GM23338 (cell line): ENCODE measurements around the gene OR8K1. TPM values are rescaled to one million over a fixed set of nuclear protein-coding genes. Genes with fewer than 3 reads are reported as not detected.

Source experiments
- ATAC-seq: fragments of 200-7000 bp; cut with Tn5 transposase; 3 replicates; pipeline ENCODE4 v1.9.1; 2020
- DNase-seq: peaks from one replicate; pipeline ENCODE4 v3.0.0-alpha.2; 2015; ENCODE audit warnings: low spot score
- H2AFZ ChIP-seq: fragments of 200-600 bp; sonication (generic); 2 replicates; pipeline ENCODE4 v1.8.0; 2016; ENCODE audit warnings: antibody characterized with exemption, mild to moderate bottlenecking, moderate library complexity
- H3F3A ChIP-seq: fragments of 200-600 bp; sonication (generic); replicated peaks from 2 replicates; pipeline ENCODE4 v1.8.0; 2017; ENCODE audit warnings: antibody characterized with exemption, mixed run types, low read depth
- H3K27ac ChIP-seq: fragments of 200-600 bp; sonication (generic); 2 replicates; pipeline ENCODE4 v1.6.1; 2016; ENCODE audit warnings: low read depth
- H3K27me3 ChIP-seq: fragments of 200-600 bp; sonication (generic); 2 replicates; pipeline ENCODE4 v1.8.0; 2016; ENCODE audit warnings: mild to moderate bottlenecking, mixed run types, moderate library complexity; ENCODE audit not compliant: insufficient read depth
- H3K36me3 ChIP-seq: fragments of 200-600 bp; sonication (generic); 2 replicates; pipeline ENCODE4 v1.8.0; 2016; ENCODE audit warnings: mild to moderate bottlenecking; ENCODE audit not compliant: insufficient read depth
- H3K4me1 ChIP-seq: fragments of 200-600 bp; sonication (generic); 2 replicates; pipeline ENCODE4 v1.8.0; 2016; ENCODE audit warnings: mild to moderate bottlenecking, moderate library complexity; ENCODE audit not compliant: insufficient read depth
- H3K4me2 ChIP-seq: fragments of 200-600 bp; sonication (generic); 2 replicates; pipeline ENCODE4 v1.7.1; 2017; ENCODE audit warnings: mixed run types
- H3K4me3 ChIP-seq: fragments of 200-600 bp; sonication (generic); 2 replicates; pipeline ENCODE4 v1.6.1; 2016; ENCODE audit warnings: mixed run types
- H3K79me2 ChIP-seq: fragments of 200-600 bp; sonication (generic); replicated peaks from 2 replicates; pipeline ENCODE4 v1.8.0; 2017; ENCODE audit warnings: mild to moderate bottlenecking; ENCODE audit not compliant: insufficient read depth
- H3K9me2 ChIP-seq: fragments of 200-600 bp; sonication (generic); 2 replicates; pipeline ENCODE4 v1.8.0; 2017; ENCODE audit not compliant: insufficient read depth
- H4K20me1 ChIP-seq: fragments of 200-600 bp; sonication (generic); replicated peaks from 2 replicates; pipeline ENCODE4 v1.8.0; 2017; ENCODE audit warnings: mild to moderate bottlenecking; ENCODE audit not compliant: insufficient read depth
- H3K27ac Mint-ChIP-seq: 2 replicates; pipeline ENCODE4 v1.8.0; 2020; ENCODE audit warnings: inconsistent platforms, mild to moderate bottlenecking, moderate library complexity, mixed read lengths
- H3K27me3 Mint-ChIP-seq: 3 replicates; pipeline ENCODE4 v1.8.0; 2022; ENCODE audit warnings: low read depth, mild to moderate bottlenecking, moderate library complexity, mixed read lengths, inconsistent platforms; ENCODE audit not compliant: insufficient read depth, poor library complexity
- H3K36me3 Mint-ChIP-seq: 3 replicates; pipeline ENCODE4 v1.8.0; 2021; ENCODE audit warnings: low read depth, mild to moderate bottlenecking, inconsistent platforms, moderate library complexity, mixed read lengths
- H3K4me1 Mint-ChIP-seq: 3 replicates; pipeline ENCODE4 v1.8.0; 2020; ENCODE audit warnings: mild to moderate bottlenecking, inconsistent platforms, mixed read lengths
- H3K4me3 Mint-ChIP-seq: 3 replicates; pipeline ENCODE4 v1.8.0; 2021; ENCODE audit warnings: moderate library complexity, mild to moderate bottlenecking, inconsistent platforms, mixed read lengths
- H3K9me3 Mint-ChIP-seq: 3 replicates; pipeline ENCODE4 v1.8.0; 2020; ENCODE audit warnings: moderate library complexity, mild to moderate bottlenecking, inconsistent platforms, mixed read lengths
- CTCF ChIP-seq, 2 experiments: fragments of 200-600 bp in 1 of 2; sonication (generic) in 1 of 2; conservative IDR thresholded peaks; 2 replicates each; pipeline versions ENCODE4 v1.5.1 to v1.6.1; 2016 to 2017; ENCODE audit warnings: antibody characterized with exemption in 2 of 2, low read depth in 2 of 2, mild to moderate bottlenecking in 2 of 2, moderate library complexity in 1 of 2
- ETS1 ChIP-seq: IDR thresholded peaks from 2 replicates; pipeline ENCODE4 v1.6.1; 2016; ENCODE audit warnings: antibody characterized with exemption
- JUNB ChIP-seq: IDR thresholded peaks from one replicate; pipeline ENCODE4 v1.6.1; 2016; ENCODE audit warnings: antibody characterized with exemption; ENCODE audit not compliant: unreplicated experiment
- STAT1 ChIP-seq: IDR thresholded peaks from one replicate; pipeline ENCODE4 v1.6.1; 2016; ENCODE audit warnings: antibody characterized with exemption; ENCODE audit not compliant: unreplicated experiment
- ZNF331 ChIP-seq: fragments of 250-450 bp; sonication (Bioruptor Pico); IDR thresholded peaks from 2 replicates; pipeline ENCODE4 v1.5.0; 2020; ENCODE audit warnings: low read depth, mild to moderate bottlenecking, moderate library complexity
- ZNF462 ChIP-seq: fragments of 250-450 bp; sonication (Bioruptor Pico); IDR thresholded peaks from 2 replicates; pipeline ENCODE4 v1.5.0; 2020; ENCODE audit warnings: mild to moderate bottlenecking, moderate library complexity
- long read RNA-seq: library from polyadenylated mRNA; unstranded; transcript quantifications from one replicate; pipeline ENCODE4 v2.0.0, GENCODE V29; 2020; ENCODE audit not compliant: unreplicated experiment
- polyA plus RNA-seq: library from polyadenylated mRNA; unstranded; fragments of >200 nt; fragmentation: Nextera tagmentation; extraction: Ambion mirVana; gene quantifications from 2 replicates; pipeline ENCODE4 v1.2.1, GENCODE V29; 2016
- total RNA-seq: library from RNA; depleted of rRNA; stranded (reverse); fragments of >200 nt; shearing (Covaris generic); gene quantifications from 2 replicates; pipeline ENCODE4 v1.2.3, GENCODE V29; 2014; rRNA removed

The OR8K1 gene
- total RNA-seq (not detected in 2 replicates), polyA plus RNA-seq (not detected in 2 replicates)
- long read RNA-seq: 0 reads

- Histone ChIP-seq H3K9me2 (no peaks in the 10 kb centered on the region), H3K79me2 (no peaks in the 10 kb centered on the region), H4K20me1 (no peaks in the 10 kb centered on the region), H3K4me2 (no peak within 1 kb of the TSS), H2AFZ (no peak within 1 kb of the TSS), H3K4me1 (0 out of 2 replicates have a peak, but pooled peaks cover 8% of the 10 kb centered on the region), H3K36me3 (no peaks in the 10 kb centered on the region), H3F3A (no peaks in the 10 kb centered on the region), H3K27ac (no peak within 1 kb of the TSS), H3K4me3 (no peak within 1 kb of the TSS), H3K27me3 (no peaks in the 10 kb centered on the region)
- TF ChIP-seq ZNF462 (no peak), STAT1 (no peak), CTCF (conservative IDR thresholded peaks at IDR 0.05; ENCODE audit: low read depth in 2 of 2) (no peak), ZNF331 (CRISPR knock-in tag) (no peak), ETS1 (no peak), JUNB (no peak)
- Mint-ChIP-seq H3K9me3 (no peaks in the 10 kb centered on the region; the same call in 2 of the 3 replicates), H3K36me3 (peaks cover 3% of the 10 kb centered on the region; the same call in 1 of the 3 replicates), H3K27me3 (no peaks in the 10 kb centered on the region), H3K4me1 (peaks cover 3% of the 10 kb centered on the region; the same call in 1 of the 3 replicates), H3K27ac (no peak within 1 kb of the TSS), H3K4me3 (no peak within 1 kb of the TSS)
- ATAC-seq: no peak
- DNase-seq: no peak
Observed at GRCh38 chr11:56345739-56346138, at the start of gene OR8K1. Gene OR8K1 (plus strand): TSS chr11:56346039. CDS start chr11:56346039, 0 bp downstream.
